GM23248 (cell line): ENCODE results near the gene KLRD1. TPM values are rescaled to one million over a fixed set of nuclear protein-coding genes. Genes with fewer than 3 reads are reported as not detected.
"Not testable (repeated sequence)": the region's sequence is repeated elsewhere in the genome, so short reads cannot be mapped to it uniquely, and the experiment has no call there.

Source experiments
- DNase-seq: peaks from one replicate; pipeline ENCODE4 v3.0.0-alpha.2; 2015
- H2AFZ ChIP-seq: fragments of 200-600 bp; sonication (generic); 2 replicates; pipeline ENCODE4 v1.6.1; 2016; ENCODE audit warnings: antibody characterized with exemption
- H3F3A ChIP-seq: fragments of 200-600 bp; sonication (generic); 2 replicates; pipeline ENCODE4 v1.6.1; 2016; ENCODE audit warnings: mild to moderate bottlenecking, antibody characterized with exemption, mixed run types; ENCODE audit not compliant: insufficient read depth
- H3K27ac ChIP-seq: fragments of 200-600 bp; sonication (generic); 2 replicates; pipeline ENCODE4 v1.5.1; 2016; ENCODE audit warnings: mild to moderate bottlenecking
- H3K27me3 ChIP-seq: fragments of 200-600 bp; sonication (generic); replicated peaks from 2 replicates; pipeline ENCODE4 v1.6.1; 2016; ENCODE audit warnings: mild to moderate bottlenecking; ENCODE audit not compliant: insufficient read depth
- H3K36me3 ChIP-seq: fragments of 200-600 bp; sonication (generic); 2 replicates; pipeline ENCODE4 v1.6.1; 2016; ENCODE audit warnings: low read depth, mild to moderate bottlenecking
- H3K4me1 ChIP-seq: fragments of 200-600 bp; sonication (generic); 2 replicates; pipeline ENCODE4 v1.6.1; 2016; ENCODE audit warnings: mild to moderate bottlenecking; ENCODE audit not compliant: insufficient read depth
- H3K4me2 ChIP-seq: fragments of 200-600 bp; sonication (generic); one replicate; pipeline ENCODE4 v1.6.1; 2016; ENCODE audit warnings: mild to moderate bottlenecking; ENCODE audit not compliant: unreplicated experiment
- H3K4me3 ChIP-seq: fragments of 200-600 bp; sonication (generic); 2 replicates; pipeline ENCODE4 v1.5.1; 2016; ENCODE audit warnings: mild to moderate bottlenecking
- H3K79me2 ChIP-seq: fragments of 200-600 bp; sonication (generic); 2 replicates; pipeline ENCODE4 v1.6.1; 2016; ENCODE audit warnings: mild to moderate bottlenecking; ENCODE audit not compliant: insufficient read depth
- H3K9ac ChIP-seq: fragments of 200-600 bp; sonication (generic); 2 replicates; pipeline ENCODE4 v1.6.1; 2016; ENCODE audit warnings: mild to moderate bottlenecking
- H3K9me2 ChIP-seq: fragments of 200-600 bp; sonication (generic); 2 replicates; pipeline ENCODE4 v1.6.1; 2016; ENCODE audit warnings: mixed run types, mild to moderate bottlenecking, moderate library complexity; ENCODE audit not compliant: insufficient read depth
- H3K9me3 ChIP-seq: fragments of 200-600 bp; sonication (generic); one replicate; pipeline ENCODE4 v1.6.1; 2017; ENCODE audit warnings: low read depth
- H4K20me1 ChIP-seq: fragments of 200-600 bp; sonication (generic); 2 replicates; pipeline ENCODE4 v1.6.0; 2016; ENCODE audit not compliant: insufficient read depth
- EZH2 ChIP-seq: fragments of 200-600 bp; sonication (generic); IDR thresholded peaks from 2 replicates; pipeline ENCODE4 v1.6.1; 2018; ENCODE audit warnings: antibody characterized with exemption, mild to moderate bottlenecking; ENCODE audit not compliant: insufficient read depth, poor library complexity, severe bottlenecking
- EZH2phosphoT487 ChIP-seq: fragments of 200-600 bp; sonication (generic); IDR thresholded peaks from 2 replicates; pipeline ENCODE4 v1.6.1; 2018; ENCODE audit warnings: antibody characterized with exemption, moderate library complexity, mild to moderate bottlenecking, low read depth; ENCODE audit not compliant: insufficient read depth
- WGBS, 2 experiments: methylation state at CpG; one replicate each; pipeline ENCODE4 v1.1.6; 2015 to 2017; ENCODE audit warnings: low lambda C conversion rate in 2 of 2, low coverage in 1 of 2; ENCODE audit errors: missing lambda C conversion rate in 2 of 2; 5-methylcytosine and 5-hydroxymethylcytosine counted together
- in situ Hi-C: fragments of 300-500 bp; cut with MboI; formaldehyde crosslinking; loops from 2 replicates; pipeline ENCODE4 v1.15.0; 2020
- polyA plus RNA-seq: library from polyadenylated mRNA; unstranded; fragments of >200 nt; fragmentation: Nextera tagmentation; extraction: Ambion mirVana; gene quantifications from 2 replicates; pipeline ENCODE4 v1.2.1, GENCODE V29; 2016
- total RNA-seq: library from RNA; depleted of rRNA; stranded (reverse); fragments of >200 nt; shearing (Covaris generic); gene quantifications from 2 replicates; pipeline ENCODE4 v1.2.3, GENCODE V29; 2014; rRNA removed

The KLRD1 gene
- total and polyA plus RNA-seq, 2 experiments from 2014 or later: 0.11 to 0.25 TPM

- Histone ChIP-seq H3K4me2 (no peak overlapping the region), H2AFZ (no peak overlapping the region), H3K27me3 (no peaks in the 10 kb centered on the region), H3K9me2 (no peaks in the 10 kb centered on the region), H3K9me3 (no peaks in the 10 kb centered on the region), H3K79me2 (no peaks in the 10 kb centered on the region), H4K20me1 (no peaks in the 10 kb centered on the region), H3K4me1 (no peaks in the 10 kb centered on the region), H3K4me3 (no peak overlapping the region), H3K27ac (no peak overlapping the region), H3F3A (no peaks in the 10 kb centered on the region), H3K36me3 (no peaks in the 10 kb centered on the region), H3K9ac (no peak overlapping the region)
- no peak for DNase-seq
- TF ChIP-seq EZH2: no peak
- no peak for TF ChIP-seq EZH2phosphoT487
- WGBS, 2 experiments: 90 to 95% methylated on average over 3 of the region's 3 CpGs
- in situ Hi-C loops: no loop called here
Observed at GRCh38 chr12:10374624-10375018, 67.0 kb downstream of the KLRD1 start.

- H4K20me1 ChIP-seq, H3F3A ChIP-seq, H3K4me2 ChIP-seq, in situ Hi-C loops, H3K36me3 ChIP-seq, H3K79me2 ChIP-seq, H3K27ac ChIP-seq, H3K4me3 ChIP-seq, H3K4me1 ChIP-seq, H3K9me2 ChIP-seq, H2AFZ ChIP-seq, H3K9me3 ChIP-seq, H3K9ac ChIP-seq, H3K27me3 ChIP-seq: not testable (repeated sequence)
- WGBS, 2 experiments: 77 to 83% methylated on average over 2 of the region's 2 CpGs
- peak; percentile 30 for DNase-seq
Observed at GRCh38 chr12:10378737-10379136, 71.1 kb downstream of the KLRD1 start.

Other genes with a start within 250 kb of the KLRD1 start
- not detected in 2 replicates for gene CLEC1A, start 208.9 kb upstream of the KLRD1 start, total RNA-seq
- not detected in 2 replicates for gene CLEC1A, start 208.9 kb upstream of the KLRD1 start, polyA plus RNA-seq
- gene CLEC7A, start 177.7 kb upstream of the KLRD1 start, total RNA-seq: not detected in 2 replicates
- not detected in 2 replicates for gene CLEC7A, start 177.7 kb upstream of the KLRD1 start, polyA plus RNA-seq
- gene OLR1, start 135.7 kb upstream of the KLRD1 start, total RNA-seq: 6.3 and 6.8 TPM in 2 replicates
- 4.4 and 4.6 TPM in 2 replicates for gene OLR1, start 135.7 kb upstream of the KLRD1 start, polyA plus RNA-seq
- gene TMEM52B, start 128.8 kb upstream of the KLRD1 start, total RNA-seq: 6.7 TPM in 1 of 2 replicates, not detected in the other
- 0.25 and 0.98 TPM in 2 replicates for gene TMEM52B, start 128.8 kb upstream of the KLRD1 start, polyA plus RNA-seq
- 98.6 and 127 TPM in 2 replicates for gene GABARAPL1, start 95.0 kb upstream of the KLRD1 start, total RNA-seq
- 94.9 and 97.4 TPM in 2 replicates for gene GABARAPL1, start 95.0 kb upstream of the KLRD1 start, polyA plus RNA-seq
- not detected in 2 replicates for gene KLRK1, start 82.2 kb downstream of the KLRD1 start, total RNA-seq
- not detected in 2 replicates for gene KLRK1, start 82.2 kb downstream of the KLRD1 start, polyA plus RNA-seq
- not detected in 2 replicates for gene KLRC4, start 101.9 kb downstream of the KLRD1 start, total RNA-seq
- gene KLRC4, start 101.9 kb downstream of the KLRD1 start, polyA plus RNA-seq: not detected in 2 replicates
- gene KLRC3, start 112.7 kb downstream of the KLRD1 start, total RNA-seq: not detected in 2 replicates
- gene KLRC3, start 112.7 kb downstream of the KLRD1 start, polyA plus RNA-seq: not detected in 2 replicates
- gene KLRC2, start 128.1 kb downstream of the KLRD1 start, total RNA-seq: not detected in 2 replicates
- gene KLRC2, start 128.1 kb downstream of the KLRD1 start, polyA plus RNA-seq: not detected in 2 replicates
- gene KLRC1, start 145.5 kb downstream of the KLRD1 start, total RNA-seq: not detected in 2 replicates
- not detected in 2 replicates for gene KLRC1, start 145.5 kb downstream of the KLRD1 start, polyA plus RNA-seq
- 4.9 and 8.9 TPM in 2 replicates for gene EIF2S3B, start 198.0 kb downstream of the KLRD1 start, total RNA-seq
- 0.39 and 0.61 TPM in 2 replicates for gene EIF2S3B, start 198.0 kb downstream of the KLRD1 start, polyA plus RNA-seq